IPS DF 6.9 (cell line): Measurements from ENCODE around the gene NPW.

Experiments
- DNase-seq: peaks from one replicate; pipeline ENCODE4 v3.0.0-alpha.2; 2013; ENCODE audit warnings: low read depth, low spot score
- H3K27ac ChIP-seq: one replicate; pipeline ENCODE4 v1.5.1; 2013; ENCODE audit warnings: low read length, control low read depth
- H3K27me3 ChIP-seq: 2 replicates; pipeline ENCODE4 v1.6.1; 2013; ENCODE audit warnings: mild to moderate bottlenecking, low read length; ENCODE audit not compliant: control insufficient read depth, insufficient read depth
- H3K36me3 ChIP-seq: 2 replicates; pipeline ENCODE4 v1.6.1; 2013; ENCODE audit warnings: low read length; ENCODE audit not compliant: control insufficient read depth, insufficient read depth
- H3K4me1 ChIP-seq: 2 replicates; pipeline ENCODE4 v1.6.1; 2013; ENCODE audit warnings: low read length; ENCODE audit not compliant: control insufficient read depth, insufficient read depth
- H3K4me3 ChIP-seq: 2 replicates; pipeline ENCODE4 v1.5.1; 2013; ENCODE audit warnings: mild to moderate bottlenecking, low read length
- H3K9me3 ChIP-seq: 2 replicates; pipeline ENCODE4 v1.6.1; 2013; ENCODE audit warnings: low read length, inconsistent platforms; ENCODE audit not compliant: control insufficient read depth, insufficient read depth
- WGBS: extraction: QIAGEN DNeasy Blood & Tissue Kit; methylation state at CpG from one replicate; pipeline ENCODE4 v1.1.7; 2013; ENCODE audit warnings: mixed read lengths, missing lambda C conversion rate; ENCODE audit not compliant: insufficient read length, insufficient coverage; 5-methylcytosine and 5-hydroxymethylcytosine counted together

Gene NPW

DNA sequence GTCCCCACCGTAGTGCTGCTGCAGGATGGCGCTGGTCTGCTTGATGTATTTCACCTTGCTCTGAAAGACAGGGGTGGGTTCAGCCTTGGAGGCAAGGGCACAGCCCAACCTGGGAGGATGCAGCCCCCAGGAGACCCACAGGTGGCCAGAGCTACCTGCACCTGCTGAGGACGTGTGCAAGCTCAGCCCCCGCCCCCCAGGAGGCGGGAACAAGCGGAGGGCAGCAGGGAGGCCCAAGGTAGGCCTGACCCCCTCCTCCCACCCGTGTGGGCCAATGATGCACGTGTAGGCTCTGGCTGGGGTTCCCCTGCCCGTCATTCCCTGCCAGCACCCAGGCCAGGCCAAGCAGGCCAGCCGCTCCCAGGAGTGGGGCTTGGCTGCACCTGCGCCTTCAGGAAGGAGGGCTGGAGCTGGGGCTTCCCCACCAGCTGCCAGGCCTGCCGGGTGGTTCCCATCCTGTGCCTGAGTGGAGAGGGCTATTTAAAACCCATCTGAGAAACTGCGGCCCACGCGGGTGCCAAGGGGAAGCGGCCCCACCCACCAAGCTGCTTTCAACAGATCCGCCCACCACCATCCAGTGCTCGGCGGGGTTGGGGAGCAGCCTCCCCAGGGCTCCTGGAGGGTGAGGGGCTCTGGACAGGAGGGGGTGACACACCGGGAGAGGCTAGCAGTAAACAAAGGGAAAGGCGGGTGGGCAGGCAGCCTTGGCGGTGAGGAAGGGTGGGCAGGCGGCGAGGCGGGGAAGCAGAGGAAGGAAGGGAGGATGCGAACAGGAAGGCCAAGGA lies 24.3 kb downstream of the NPW start:
- WGBS = no CpG with 5 or more reads among the region's 26 CpGs
- no peak for DNase-seq
- H3K36me3 ChIP-seq = no peaks in the 10 kb centered on the region; the same call in 1 of the 2 replicates
- H3K4me1 ChIP-seq = peaks cover 2% of the 10 kb centered on the region; the same call in 1 of the 2 replicates
- no peak overlapping the region for H3K27ac ChIP-seq
- H3K4me3 ChIP-seq = no peak overlapping the region
- H3K27me3 ChIP-seq = no peaks in the 10 kb centered on the region
- H3K9me3 ChIP-seq = no peaks in the 10 kb centered on the region

DNA sequence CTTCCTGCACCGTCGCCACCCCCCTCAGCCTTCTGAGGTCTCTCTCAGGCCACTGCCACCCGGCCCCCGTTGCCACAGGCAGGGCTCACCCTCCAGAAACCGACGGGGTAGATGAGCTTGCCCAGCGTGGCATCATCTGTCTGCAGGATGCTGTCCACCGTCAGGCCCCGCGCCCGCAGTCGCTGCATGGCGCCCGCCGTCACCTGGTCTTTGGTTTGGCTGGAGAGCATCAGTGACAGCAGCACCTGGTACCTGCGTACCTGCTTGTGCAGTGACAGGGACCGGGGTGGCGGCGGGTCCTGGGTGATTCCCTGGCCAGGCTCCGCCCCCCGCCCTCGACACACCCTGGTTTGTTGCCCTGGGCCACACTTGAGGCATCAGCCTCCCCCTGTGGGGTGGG lies 25.0 kb downstream of the NPW start:
- Histone ChIP-seq H3K4me1 (peaks cover 2% of the 10 kb centered on the region; the same call in 1 of the 2 replicates), H3K27me3 (no peaks in the 10 kb centered on the region), H3K27ac (no peak overlapping the region), H3K4me3 (no peak overlapping the region), H3K9me3 (no peaks in the 10 kb centered on the region), H3K36me3 (no peaks in the 10 kb centered on the region; the same call in 1 of the 2 replicates)
- WGBS = no CpG with 5 or more reads among the region's 22 CpGs
- no peak for DNase-seq

DNA sequence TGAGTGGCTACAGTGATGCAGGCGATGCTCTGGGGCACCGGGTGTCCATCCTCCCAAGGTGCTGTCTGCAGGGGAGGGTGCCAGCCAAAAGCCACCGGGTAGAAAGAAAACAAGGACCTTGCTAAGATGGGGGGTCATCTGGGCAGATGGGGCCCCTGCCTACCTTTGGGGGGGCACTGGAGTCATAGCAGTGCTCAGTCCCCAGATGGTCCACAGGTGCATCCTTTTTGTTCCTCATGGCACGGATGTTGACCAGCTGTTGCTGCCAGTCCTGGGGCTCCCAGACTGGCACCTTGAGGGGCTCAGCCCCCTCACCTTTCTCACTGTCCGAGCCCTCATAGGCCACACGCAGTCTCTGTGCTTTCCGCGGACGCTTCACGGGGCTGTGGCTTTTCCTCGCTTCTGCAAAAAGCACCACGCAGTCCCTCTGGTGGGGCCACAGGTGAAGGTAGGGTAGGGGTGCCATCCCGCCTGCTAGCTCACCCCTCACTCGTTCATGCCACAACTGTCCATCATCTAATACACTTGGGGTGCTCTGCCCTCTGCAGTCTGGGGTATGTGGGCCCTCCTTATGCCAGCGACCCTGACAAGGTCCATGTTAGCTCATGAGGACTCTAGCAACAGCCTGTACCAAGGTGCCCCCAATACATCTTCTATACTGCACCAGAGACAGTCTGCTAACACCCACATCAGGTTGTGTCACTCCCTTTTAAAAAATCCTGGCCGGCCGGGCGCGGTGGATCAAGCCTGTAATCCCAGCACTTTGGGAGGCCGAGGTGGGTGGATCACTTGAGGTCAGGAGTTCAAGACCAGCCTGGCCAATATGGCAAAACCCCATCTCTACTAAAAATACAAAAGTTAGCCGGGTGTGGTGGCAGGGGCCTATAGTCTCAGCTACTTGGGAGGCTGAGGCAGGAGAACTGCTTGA lies 26.6 kb downstream of the NPW start:
- H3K36me3 ChIP-seq = no peaks in the 10 kb centered on the region; the same call in 1 of the 2 replicates
- no peak for DNase-seq

DNA sequence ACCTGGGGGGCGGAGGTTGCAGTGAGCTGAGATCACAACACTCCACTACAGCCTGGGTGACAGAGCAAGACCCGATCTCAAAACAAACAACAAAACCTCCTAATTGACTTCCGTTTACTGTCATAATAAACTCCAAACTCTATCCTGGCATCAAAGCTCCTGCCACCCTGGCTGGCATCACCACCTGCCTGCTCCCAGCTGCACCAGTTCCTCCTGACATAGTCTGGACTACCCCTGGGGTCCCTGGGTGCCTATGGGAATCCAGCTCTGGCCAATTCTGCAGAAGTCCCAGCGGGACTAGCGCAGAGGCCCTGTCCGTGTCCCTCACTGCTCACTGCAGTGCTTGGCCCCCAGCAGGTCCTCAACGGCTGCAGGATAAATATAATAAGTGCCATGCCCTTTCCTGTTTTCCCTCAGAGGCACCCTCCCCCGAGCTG lies 27.3 kb downstream of the NPW start:
- Histone ChIP-seq H3K27ac (no peak overlapping the region), H3K4me1 (peaks cover 2% of the 10 kb centered on the region; the same call in 1 of the 2 replicates), H3K9me3 (no peaks in the 10 kb centered on the region), H3K36me3 (no peaks in the 10 kb centered on the region; the same call in 1 of the 2 replicates), H3K27me3 (no peaks in the 10 kb centered on the region), H3K4me3 (peak overlapping the region; percentile 72)
- WGBS = no CpG with 5 or more reads among the region's 8 CpGs
- no peak for DNase-seq

More for the DNA sequence above, 26.6 kb downstream of the NPW start:
- WGBS = no CpG with 5 or more reads among the region's 21 CpGs
- H3K4me1 ChIP-seq = peaks cover 2% of the 10 kb centered on the region; the same call in 1 of the 2 replicates
- H3K4me3 ChIP-seq = no peak overlapping the region
- H3K27ac ChIP-seq = no peak overlapping the region
- no peaks in the 10 kb centered on the region for H3K9me3 ChIP-seq
- H3K27me3 ChIP-seq = no peaks in the 10 kb centered on the region

DNA sequence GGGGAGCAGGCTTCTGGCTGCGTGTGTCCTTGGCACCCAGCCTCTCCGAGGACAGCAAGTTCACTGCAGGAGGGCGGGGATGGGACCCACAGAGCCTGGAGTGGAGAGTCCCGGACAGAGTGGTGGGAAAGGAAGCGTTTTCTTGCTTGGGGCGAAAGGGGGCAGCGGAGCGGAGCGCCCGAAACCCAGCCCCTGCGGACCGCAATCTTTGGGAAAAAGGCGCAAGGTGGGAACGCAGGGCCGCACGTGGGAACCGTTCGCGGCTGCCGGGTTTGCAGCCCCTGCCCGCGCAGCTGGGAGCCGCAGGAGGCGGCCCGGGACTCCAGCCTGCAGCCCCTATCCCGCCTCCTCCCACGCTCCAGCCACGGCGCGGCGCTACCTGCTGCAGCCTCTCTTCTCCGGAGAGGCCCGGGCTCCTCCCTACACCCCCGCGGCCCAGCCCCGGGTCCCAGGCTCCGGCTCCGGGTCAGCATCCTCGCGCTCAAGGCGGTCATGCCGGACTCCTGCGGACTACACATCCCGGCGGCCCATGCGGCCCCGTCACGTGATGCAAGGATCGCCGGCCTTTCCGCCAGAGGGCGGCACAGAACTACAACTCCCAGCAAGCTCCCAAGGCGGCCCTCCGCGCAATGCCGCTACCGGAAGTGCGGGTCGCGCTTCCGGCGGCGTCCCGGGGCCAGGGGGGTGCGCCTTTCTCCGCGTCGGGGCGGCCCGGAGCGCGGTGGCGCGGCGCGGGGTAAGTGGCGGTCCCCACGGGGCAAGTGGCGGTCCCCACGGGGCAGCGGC lies 27.9 kb downstream of the NPW start, which contains the start of the genes NTHL1 and TSC2:
Gene NTHL1 (minus strand): TSS at position 505 of the 786 bp plus-strand sequence. CDS start 11 bp downstream, at position 494.
Gene TSC2 (plus strand): TSS at position 656 of the 786 bp plus-strand sequence. CDS start 631 bp downstream, outside the sequence.
- Histone ChIP-seq H3K27me3 (no peaks in the 10 kb centered on the region), H3K4me3 (peak within 1 kb of the TSS; percentile 72), H3K36me3 (no peaks in the 10 kb centered on the region), H3K9me3 (no peaks in the 10 kb centered on the region), H3K4me1 (peaks cover 2% of the 10 kb centered on the region; the same call in 1 of the 2 replicates), H3K27ac (no peak within 1 kb of the TSS)
- WGBS = no CpG with 5 or more reads among the region's 81 CpGs
- peak; percentile 95 for DNase-seq

DNA sequence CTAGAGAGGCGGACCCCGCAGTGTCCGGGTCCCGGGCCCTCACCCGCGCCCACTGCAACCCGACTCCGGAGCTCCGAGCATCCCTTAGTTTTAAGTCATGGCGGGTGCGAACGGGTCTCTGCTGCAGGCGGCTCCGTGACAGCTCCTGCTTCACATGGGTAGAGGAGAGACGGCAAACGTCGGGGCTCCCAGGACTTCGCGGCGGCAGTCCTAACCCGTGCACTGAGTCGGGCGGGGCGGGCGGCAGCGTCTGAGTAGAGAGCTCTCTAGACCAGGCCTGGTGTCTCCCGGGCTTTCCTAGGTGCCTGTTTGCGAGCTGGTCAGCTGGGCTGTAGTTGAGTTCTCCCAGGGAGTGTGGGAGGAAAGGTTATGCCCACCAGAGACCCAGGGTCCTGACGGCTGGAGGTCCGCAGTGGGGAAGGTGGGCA lies 28.5 kb downstream of the NPW start:
- peaks cover 2% of the 10 kb centered on the region; the same call in 1 of the 2 replicates for H3K4me1 ChIP-seq
- H3K4me3 ChIP-seq = peak overlapping the region; percentile 72; the same call in 1 of the 2 replicates
- no peak overlapping the region for H3K27ac ChIP-seq
- no peaks in the 10 kb centered on the region for H3K9me3 ChIP-seq
- WGBS = no CpG with 5 or more reads among the region's 30 CpGs
- H3K27me3 ChIP-seq = no peaks in the 10 kb centered on the region
- no peaks in the 10 kb centered on the region for H3K36me3 ChIP-seq
- DNase-seq = no peak

DNA sequence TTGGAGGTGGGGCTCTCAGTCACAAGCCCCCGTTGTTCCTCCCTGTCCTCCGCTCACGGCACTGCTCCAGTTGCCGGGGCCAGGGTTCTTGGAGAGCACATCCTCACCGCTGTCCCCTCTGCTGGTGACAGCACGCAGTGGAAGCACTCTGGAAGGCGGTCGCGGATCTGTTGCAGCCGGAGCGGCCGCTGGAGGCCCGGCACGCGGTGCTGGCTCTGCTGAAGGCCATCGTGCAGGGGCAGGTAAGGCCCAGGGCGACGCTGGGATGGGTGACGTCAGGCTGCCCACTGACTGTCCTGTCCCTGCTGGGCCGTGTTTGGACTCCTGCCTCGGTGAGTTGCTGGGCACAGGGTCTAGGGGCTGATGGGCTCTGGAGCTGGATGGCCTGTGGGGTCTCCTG lies 33.6 kb downstream of the NPW start:
- 0 out of 2 replicates have a peak, but pooled peaks cover 2% of the 10 kb centered on the region for H3K4me1 ChIP-seq
- H3K27ac ChIP-seq = no peak overlapping the region
- peaks cover 6% of the 10 kb centered on the region for H3K36me3 ChIP-seq
- DNase-seq = no peak
- H3K9me3 ChIP-seq = no peaks in the 10 kb centered on the region
- no peaks in the 10 kb centered on the region for H3K27me3 ChIP-seq
- no peak overlapping the region for H3K4me3 ChIP-seq
- no CpG with 5 or more reads among the region's 21 CpGs for WGBS

DNA sequence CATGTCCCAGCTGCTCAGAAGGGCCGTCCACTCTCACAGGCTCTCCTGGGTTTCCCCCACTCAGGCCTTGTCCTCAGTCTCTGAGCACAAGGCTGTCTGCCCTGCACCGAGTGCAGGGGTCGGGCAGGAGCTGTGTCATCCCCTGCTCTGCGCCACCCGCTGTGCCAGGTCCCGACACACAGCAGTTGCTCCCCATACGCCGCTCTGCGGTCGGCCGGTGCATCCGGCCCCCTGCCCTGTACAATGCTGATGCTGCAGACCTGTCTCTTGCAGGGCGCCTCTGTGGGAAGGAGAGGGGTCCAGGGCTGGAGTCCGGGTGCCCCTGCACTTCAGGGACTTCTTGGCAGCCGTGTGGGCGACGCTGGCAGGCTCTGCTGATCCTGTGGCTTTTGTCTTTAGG lies 34.3 kb downstream of the NPW start:
- Histone ChIP-seq H3K4me3 (no peak overlapping the region), H3K9me3 (no peaks in the 10 kb centered on the region), H3K27me3 (no peaks in the 10 kb centered on the region), H3K4me1 (no peaks in the 10 kb centered on the region), H3K27ac (no peak overlapping the region), H3K36me3 (peaks cover 6% of the 10 kb centered on the region)
- DNase-seq = no peak
- WGBS = no CpG with 5 or more reads among the region's 17 CpGs

DNA sequence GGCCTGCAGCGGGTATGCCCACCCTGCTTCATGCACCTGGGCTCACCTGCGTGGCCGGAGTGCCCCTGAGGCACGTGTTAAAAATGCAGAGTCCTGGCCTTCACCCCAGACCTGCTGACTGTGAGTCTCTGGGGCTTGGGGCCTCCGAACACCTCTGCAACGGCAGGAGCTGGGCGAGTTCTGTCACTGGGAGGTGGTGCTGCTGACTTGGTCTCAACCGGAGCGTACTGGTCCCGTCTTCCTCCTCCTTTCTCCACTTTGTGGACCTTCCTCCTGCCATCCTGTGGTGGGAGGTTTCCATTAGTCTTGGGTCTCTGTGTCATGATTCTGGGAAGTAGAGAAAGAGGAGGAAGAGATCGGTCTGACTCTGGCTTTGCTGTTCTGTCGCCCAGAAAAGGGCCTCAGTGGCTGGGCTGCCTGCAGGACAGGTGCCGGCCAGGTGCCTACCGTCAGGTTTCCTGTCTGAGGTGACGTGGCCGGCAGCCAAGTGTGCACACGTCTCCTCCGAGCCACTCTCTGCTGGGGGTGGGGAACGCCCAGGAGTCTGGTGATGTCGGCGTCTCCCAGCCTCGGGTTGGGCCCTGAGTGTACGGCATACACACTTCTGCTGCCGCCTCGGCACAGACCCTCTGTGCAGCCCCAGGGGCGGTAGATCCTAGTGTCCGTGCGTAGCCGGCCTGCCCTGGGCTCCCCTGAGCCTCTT lies 35.1 kb downstream of the NPW start:
- H3K9me3 ChIP-seq = no peaks in the 10 kb centered on the region
- H3K4me1 ChIP-seq = no peaks in the 10 kb centered on the region
- no peak overlapping the region for H3K27ac ChIP-seq
- no peak overlapping the region for H3K4me3 ChIP-seq
- WGBS = no CpG with 5 or more reads among the region's 29 CpGs
- H3K36me3 ChIP-seq = peaks cover 6% of the 10 kb centered on the region
- no peak for DNase-seq
- no peaks in the 10 kb centered on the region for H3K27me3 ChIP-seq
